Peyer's patch (tissue), 4 donors: ENCODE measurements around the gene LEMD1.

ENCODE experiments used
- POLR2A ChIP-seq, 2 donors: fragments of 450-650 bp; IDR thresholded peaks; one replicate each; pipeline ENCODE4 v1.5.1; 2017; ENCODE audit warnings: antibody characterized with exemption in 2 of 2, mild to moderate bottlenecking in 2 of 2, moderate library complexity in 2 of 2
- TF ChIP-seq, protein P1 (sequence below), 6 experiments: fragments of 450-650 bp in 4 of 6; fragments of 200-600 bp in 2 of 6; sonication (generic) in 1 of 6; IDR thresholded peaks; one replicate each; pipeline ENCODE4 v1.5.1; 2017 to 2019; ENCODE audit warnings: antibody characterized with exemption in 6 of 6, mild to moderate bottlenecking in 3 of 6, moderate library complexity in 1 of 6

DNA sequence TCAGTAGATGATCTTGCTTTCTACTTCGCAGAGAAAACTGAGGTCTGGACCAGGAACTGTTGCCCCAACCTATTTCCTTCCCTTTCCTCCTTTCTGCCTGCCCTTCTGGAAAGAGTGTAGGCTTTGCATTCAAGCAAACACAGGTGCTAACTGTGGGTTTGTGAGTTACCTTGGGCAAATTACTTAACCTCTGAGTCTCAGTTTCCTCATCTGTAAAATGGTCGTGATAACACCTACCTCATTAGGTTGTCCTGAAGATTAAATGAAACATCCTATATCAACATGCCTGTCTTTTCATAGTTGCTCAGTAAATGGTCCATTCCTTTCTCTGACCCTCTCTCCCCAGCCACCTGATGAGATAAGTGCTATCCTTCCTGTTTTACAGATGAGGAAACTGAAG, 43.5 kb upstream of the LEMD1 start:
- TF ChIP-seq, protein P1, sequence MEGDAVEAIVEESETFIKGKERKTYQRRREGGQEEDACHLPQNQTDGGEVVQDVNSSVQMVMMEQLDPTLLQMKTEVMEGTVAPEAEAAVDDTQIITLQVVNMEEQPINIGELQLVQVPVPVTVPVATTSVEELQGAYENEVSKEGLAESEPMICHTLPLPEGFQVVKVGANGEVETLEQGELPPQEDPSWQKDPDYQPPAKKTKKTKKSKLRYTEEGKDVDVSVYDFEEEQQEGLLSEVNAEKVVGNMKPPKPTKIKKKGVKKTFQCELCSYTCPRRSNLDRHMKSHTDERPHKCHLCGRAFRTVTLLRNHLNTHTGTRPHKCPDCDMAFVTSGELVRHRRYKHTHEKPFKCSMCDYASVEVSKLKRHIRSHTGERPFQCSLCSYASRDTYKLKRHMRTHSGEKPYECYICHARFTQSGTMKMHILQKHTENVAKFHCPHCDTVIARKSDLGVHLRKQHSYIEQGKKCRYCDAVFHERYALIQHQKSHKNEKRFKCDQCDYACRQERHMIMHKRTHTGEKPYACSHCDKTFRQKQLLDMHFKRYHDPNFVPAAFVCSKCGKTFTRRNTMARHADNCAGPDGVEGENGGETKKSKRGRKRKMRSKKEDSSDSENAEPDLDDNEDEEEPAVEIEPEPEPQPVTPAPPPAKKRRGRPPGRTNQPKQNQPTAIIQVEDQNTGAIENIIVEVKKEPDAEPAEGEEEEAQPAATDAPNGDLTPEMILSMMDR (IDR thresholded peaks at IDR 0.05), result no peak
- TF ChIP-seq POLR2A (IDR thresholded peaks at IDR 0.05), result no peak
